ENCODE results near the gene FAM110D.

- TF ChIP-seq CTCF (IDR thresholded peaks at IDR 0.05; ENCODE audit: borderline replicate concordance, extremely low read depth, low read length, poor library complexity, severe bottlenecking) (no peak), EZH2 (IDR thresholded peaks at IDR 0.05; ENCODE audit: borderline replicate concordance, low read depth, low read length, severe bottlenecking) (no peak)
Measured at GRCh38 chr1:26153966-26154532, 4.8 kb upstream of the FAM110D start.

All from DND-41 (cell line).